HepG2 (cell line): ENCODE data around the gene VPS9D1. TPM values are rescaled to one million over a fixed set of nuclear protein-coding genes. Genes with fewer than 3 reads are reported as not detected.

Experiments
- ARID2 ChIP-seq: sonication (generic); formaldehyde crosslinking; IDR thresholded peaks from 2 replicates; pipeline ENCODE4 v1.8.1; 2022; ENCODE audit warnings: mild to moderate bottlenecking, missing genetic modification reagents, borderline replicate concordance
- PLSCR1 ChIP-seq: sonication (generic); formaldehyde crosslinking; IDR thresholded peaks from 2 replicates; pipeline ENCODE4 v1.5.0; 2020; ENCODE audit warnings: missing genetic modification reagents, mild to moderate bottlenecking, borderline replicate concordance
- REST ChIP-seq, 2 experiments: IDR thresholded peaks; 2 replicates each; pipeline ENCODE4 v1.6.1; 2011 to 2012; ENCODE audit warnings: low read length in 2 of 2, borderline replicate concordance in 1 of 2, low read depth in 1 of 2, mild to moderate bottlenecking in 1 of 2, moderate library complexity in 1 of 2
- SIN3A ChIP-seq: IDR thresholded peaks from 2 replicates; pipeline ENCODE4 v1.6.1; 2011; ENCODE audit warnings: low read depth, mild to moderate bottlenecking, control low read depth, low read length, borderline replicate concordance
- SMAD3 ChIP-seq: sonication (generic); formaldehyde crosslinking; IDR thresholded peaks from 2 replicates; pipeline ENCODE4 v1.4.0; 2020; ENCODE audit warnings: missing genetic modification reagents
- THAP9 ChIP-seq: sonication (generic); formaldehyde crosslinking; IDR thresholded peaks from 2 replicates; pipeline ENCODE4; 2020; ENCODE audit warnings: missing genetic modification reagents, mild to moderate bottlenecking, borderline replicate concordance
- YEATS2 ChIP-seq: sonication (generic); formaldehyde crosslinking; IDR thresholded peaks from 2 replicates; pipeline ENCODE4 v1.4.0; 2020; ENCODE audit warnings: missing genetic modification reagents, borderline replicate concordance
- ZEB1 ChIP-seq: IDR thresholded peaks from 2 replicates; pipeline ENCODE4 v1.6.1; 2012; ENCODE audit warnings: mild to moderate bottlenecking, low read depth, inconsistent platforms; ENCODE audit not compliant: insufficient replicate concordance
- ZKSCAN8 ChIP-seq: IDR thresholded peaks from 2 replicates; pipeline ENCODE4 v1.6.1; 2016; ENCODE audit warnings: borderline replicate concordance, missing genetic modification reagents, missing compliant biosample characterization
- ZNF276 ChIP-seq: sonication (generic); formaldehyde crosslinking; IDR thresholded peaks from 2 replicates; pipeline ENCODE4 v1.4.0; 2020; ENCODE audit warnings: mild to moderate bottlenecking, low read depth, missing genetic modification reagents
- ZNF331 ChIP-seq: sonication (generic); formaldehyde crosslinking; IDR thresholded peaks from 2 replicates; pipeline ENCODE4 v1.4.0; 2020; ENCODE audit warnings: missing genetic modification reagents
- ZNF510 ChIP-seq: sonication (generic); formaldehyde crosslinking; IDR thresholded peaks from 2 replicates; pipeline ENCODE4 v1.4.0; 2020; ENCODE audit warnings: low read depth, mild to moderate bottlenecking, missing genetic modification reagents
- ZNF670 ChIP-seq: sonication (generic); formaldehyde crosslinking; IDR thresholded peaks from 2 replicates; pipeline ENCODE4 v1.8.0; 2022; ENCODE audit warnings: mild to moderate bottlenecking, missing genetic modification reagents, borderline replicate concordance
- ZNF784 ChIP-seq: sonication (generic); formaldehyde crosslinking; IDR thresholded peaks from 2 replicates; pipeline ENCODE4 v1.5.1; 2020; ENCODE audit warnings: missing genetic modification reagents, mild to moderate bottlenecking, borderline replicate concordance
- ZUFSP ChIP-seq: sonication (generic); formaldehyde crosslinking; IDR thresholded peaks from 2 replicates; pipeline ENCODE4 v1.9.0; 2021; ENCODE audit warnings: missing genetic modification reagents, mild to moderate bottlenecking, borderline replicate concordance
- polyA plus RNA-seq, 8 experiments: library from polyadenylated mRNA; depleted of rRNA in 3 of 8; stranded (reverse) in 7 of 8; unstranded in 1 of 8; fragments of >200 nt; fragmentation: Illumina TruSeq in 4 of 8; extraction: Trizol in 4 of 8; gene quantifications; 2 replicates each; pipeline versions ENCODE4 v1.2.1 to v1.2.3, GENCODE V29; 2011 to 2016; ENCODE audit warnings: low read depth in 4 of 8, missing spikeins in 1 of 8, mixed read lengths in 1 of 8; ENCODE audit not compliant: insufficient read depth in 1 of 8
- total RNA-seq, 5 experiments: library from RNA; depleted of rRNA; stranded (reverse); fragments of >200 nt; fragmentation: Illumina TruSeq; extraction: Trizol; gene quantifications; 2 replicates each; pipeline ENCODE4 v1.2.3, GENCODE V29; 2016; ENCODE audit warnings: low read depth in 1 of 5

VPS9D1 gene
- total and polyA plus RNA-seq, 2 of the 13 experiments (the other 11 are each of a cell fraction or from before 2014, with no cell fraction given) = 10.1 to 13.2 TPM

- TF ChIP-seq ZUFSP (no peak), ARID2 (peak; percentile 87; the same call in 1 of the 2 replicates), ZNF510 (no peak), YEATS2 (CRISPR knock-in tag) (no peak), ZNF670 (CRISPR knock-in tag) (no peak), SMAD3 (CRISPR knock-in tag) (0 out of 2 replicates have a peak, but pooled peaks have one; percentile 47), ZNF331 (CRISPR knock-in tag) (no peak), ZKSCAN8 (CRISPR knock-in tag) (no peak), PLSCR1 (peak; percentile 35; the same call in 1 of the 2 replicates), ZNF276 (CRISPR knock-in tag) (no peak), THAP9 (no peak), REST (IDR thresholded peaks at IDR 0.05; ENCODE audit: borderline replicate concordance in 1 of 2, low read depth in 1 of 2, low read length in 2 of 2) (peak; percentile 11 to 67; a peak in 2 of 4 replicates), ZNF784 (CRISPR knock-in tag) (no peak), ZEB1 (peak; percentile 8), SIN3A (peak; percentile 47; the same call in 1 of the 2 replicates)
These were observed 216 bp downstream of the VPS9D1 start (continued) for GRCh38 chr16:89720551-89720812.
